GM10248 (cell line): ENCODE data around the gene MOGAT3.

Experiments used
- CTCF ChIA-PET: fragments of 300-600 bp; sonication (Branson Sonifier 250); formaldehyde crosslinking; extraction: SDS; loops from one replicate; lab custom pipeline; 2021; ENCODE audit warnings: antibody characterized with exemption; lab: Yijun Ruan, JAX
- POLR2A ChIA-PET: fragments of 350-650 bp; sonication (Branson Sonifier 250); formaldehyde crosslinking; extraction: SDS; loops from one replicate; lab custom pipeline; 2020; ENCODE audit warnings: antibody characterized with exemption; lab: Yijun Ruan, JAX
- DNase-seq: peaks from one replicate; pipeline ENCODE4 v3.0.0; 2012; ENCODE audit errors: extremely low spot score
- CTCF ChIP-seq: IDR thresholded peaks from 2 replicates; pipeline ENCODE4 v1.5.1; 2012; ENCODE audit warnings: mild to moderate bottlenecking, low read depth; ENCODE audit errors: extremely low read depth, missing control alignments, control extremely low read depth

The MOGAT3 gene

GRCh38 chr7:101165075-101165957 lies 35.5 kb downstream of the MOGAT3 start, which contains the start of gene VGF:
TSS of gene VGF (minus strand) at chr7:101165569. CDS start at chr7:101164843, 726 bp downstream.
- CTCF ChIA-PET, result interaction anchor here (1.0 to 2.2 kb wide), 7 partner anchors 8 to 117 kb away, joined by 3 to 13 read pairs (median 4); no protein-coding TSS in a partner anchor
- POLR2A ChIA-PET, result interaction anchor here (0.6 to 0.7 kb wide), 2 partner anchors 11 to 70 kb away, joined by 3 read pairs; partner anchors contain the start of gene AP1S1
- no peak for TF ChIP-seq CTCF
- DNase-seq, result peak; percentile 97

GRCh38 chr7:101164071-101164840 lies 36.6 kb downstream of the MOGAT3 start:
- CTCF ChIA-PET, result interaction anchor here (1.6 kb wide), 1 partner anchor 28 kb away, joined by 7 read pairs; no protein-coding TSS in a partner anchor
- POLR2A ChIA-PET, result no interaction called here

GRCh38 chr7:101163279-101164070 lies 37.4 kb downstream of the MOGAT3 start:
- no peak for DNase-seq
- CTCF ChIA-PET, result interaction anchor here (1.4 to 5.1 kb wide), 2 partner anchors 20 to 29 kb away, joined by 3 to 21 read pairs; no protein-coding TSS in a partner anchor
- no peak for TF ChIP-seq CTCF
- POLR2A ChIA-PET, result no interaction called here

More at GRCh38 chr7:101164071-101164840, 36.6 kb downstream of the MOGAT3 start:
- DNase-seq, result no peak
- TF ChIP-seq CTCF, result no peak

GRCh38 chr7:101162551-101163278 lies 38.1 kb downstream of the MOGAT3 start:
- POLR2A ChIA-PET, result interaction anchor here (0.6 kb wide), 1 partner anchor 19 kb away, joined by 4 read pairs; no protein-coding TSS in a partner anchor
- CTCF ChIA-PET, result interaction anchor here (1.0 to 5.1 kb wide), 3 partner anchors 15 to 30 kb away, joined by 3 to 21 read pairs (median 3); no protein-coding TSS in a partner anchor
- no peak for DNase-seq
- no peak for TF ChIP-seq CTCF

- POLR2A ChIA-PET, result interaction anchor here (0.6 kb wide), 1 partner anchor 18 kb away, joined by 4 read pairs; no protein-coding TSS in a partner anchor
- no peak for DNase-seq
These were observed 39.0 kb downstream of the MOGAT3 start for GRCh38 chr7:101161692-101162471.

More at GRCh38 chr7:101161692-101162471, 39.0 kb downstream of the MOGAT3 start:
- TF ChIP-seq CTCF, result no peak
- CTCF ChIA-PET, result interaction anchor here (1.0 to 5.1 kb wide), 4 partner anchors 14 to 31 kb away, joined by 3 to 21 read pairs (median 4); no protein-coding TSS in a partner anchor
